ENCODE data around the gene CELF2. TPM values are rescaled to one million over a fixed set of nuclear protein-coding genes. Genes with fewer than 3 reads are reported as not detected.

The CELF2 gene
- total RNA-seq, 1 donor from 2014 or later: 11.0 TPM

DNA sequence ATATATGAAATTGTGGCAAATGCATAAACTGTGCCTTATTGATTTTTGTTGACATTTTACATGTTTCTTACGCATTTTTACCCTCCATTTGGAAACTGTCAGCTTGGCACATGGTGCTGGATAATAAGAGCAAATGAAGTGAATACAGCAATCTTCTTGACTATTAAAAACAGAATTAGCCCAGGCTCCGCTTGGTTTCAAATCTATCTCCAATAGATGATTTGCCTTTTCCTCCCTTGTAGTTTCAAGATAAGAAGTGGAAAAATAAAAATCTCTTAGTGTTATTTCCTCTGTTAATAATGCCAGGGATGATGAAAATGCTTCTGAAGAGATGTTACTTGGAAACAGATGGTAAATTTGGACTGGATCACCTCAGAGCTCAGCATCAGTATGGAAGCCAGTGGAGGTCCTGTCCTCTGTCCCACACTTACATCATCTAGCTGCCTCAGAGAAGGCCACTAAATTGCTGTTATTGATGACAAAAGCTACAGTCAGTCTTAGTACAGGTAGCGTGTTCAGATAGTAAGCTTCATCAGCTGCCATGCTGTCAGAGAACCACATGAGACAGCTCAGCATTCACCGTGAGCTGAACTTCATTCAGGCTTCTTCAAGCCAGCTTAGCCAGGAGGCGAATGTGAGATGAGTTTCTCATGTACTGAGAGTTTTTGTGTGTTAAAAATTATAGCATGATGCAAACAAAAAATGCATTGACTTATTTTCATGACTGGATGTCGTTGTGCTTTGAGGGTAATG, 246.8 kb downstream of the CELF2 start:
- no peak for DNase-seq (ENCODE audit: low read depth)
- no peak for TF ChIP-seq CTCF (conservative IDR thresholded peaks at IDR 0.05; ENCODE audit: low read depth, low read length)
- H3K4me3 ChIP-seq (ENCODE audit: low read depth, low read length): no peak overlapping the region

DNA sequence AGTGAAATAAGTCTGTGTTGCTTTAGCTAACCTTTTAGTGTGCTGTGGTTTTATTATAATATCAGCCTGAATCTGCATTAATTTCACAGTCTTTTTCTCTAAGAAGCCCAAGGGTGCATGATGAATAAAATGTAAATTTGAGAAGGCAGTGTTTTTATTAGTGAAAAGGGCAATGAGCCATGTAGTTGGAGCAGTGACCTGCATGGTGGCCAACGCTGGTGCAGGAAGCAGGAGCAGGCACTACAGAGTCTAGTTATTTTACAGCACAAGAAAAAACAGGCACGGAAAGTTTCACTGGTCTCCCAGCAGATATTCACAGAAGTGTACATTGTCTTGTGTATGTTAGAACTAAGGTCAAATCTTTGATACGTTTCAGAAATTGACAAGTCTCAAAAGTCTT, 247.8 kb downstream of the CELF2 start:
- TF ChIP-seq CTCF (conservative IDR thresholded peaks at IDR 0.05; ENCODE audit: low read depth, low read length): no peak
- H3K4me3 ChIP-seq (ENCODE audit: low read depth, low read length): no peak overlapping the region
- DNase-seq (ENCODE audit: low read depth): no peak

- TF ChIP-seq CTCF (conservative IDR thresholded peaks at IDR 0.05; ENCODE audit: low read depth, low read length): no peak
- no peak for DNase-seq (ENCODE audit: low read depth)
- H3K4me3 ChIP-seq (ENCODE audit: low read depth, low read length): no peak overlapping the region
These were observed 248.8 kb downstream of the CELF2 start for GRCh38 chr10:11266426-11266825.

DNA sequence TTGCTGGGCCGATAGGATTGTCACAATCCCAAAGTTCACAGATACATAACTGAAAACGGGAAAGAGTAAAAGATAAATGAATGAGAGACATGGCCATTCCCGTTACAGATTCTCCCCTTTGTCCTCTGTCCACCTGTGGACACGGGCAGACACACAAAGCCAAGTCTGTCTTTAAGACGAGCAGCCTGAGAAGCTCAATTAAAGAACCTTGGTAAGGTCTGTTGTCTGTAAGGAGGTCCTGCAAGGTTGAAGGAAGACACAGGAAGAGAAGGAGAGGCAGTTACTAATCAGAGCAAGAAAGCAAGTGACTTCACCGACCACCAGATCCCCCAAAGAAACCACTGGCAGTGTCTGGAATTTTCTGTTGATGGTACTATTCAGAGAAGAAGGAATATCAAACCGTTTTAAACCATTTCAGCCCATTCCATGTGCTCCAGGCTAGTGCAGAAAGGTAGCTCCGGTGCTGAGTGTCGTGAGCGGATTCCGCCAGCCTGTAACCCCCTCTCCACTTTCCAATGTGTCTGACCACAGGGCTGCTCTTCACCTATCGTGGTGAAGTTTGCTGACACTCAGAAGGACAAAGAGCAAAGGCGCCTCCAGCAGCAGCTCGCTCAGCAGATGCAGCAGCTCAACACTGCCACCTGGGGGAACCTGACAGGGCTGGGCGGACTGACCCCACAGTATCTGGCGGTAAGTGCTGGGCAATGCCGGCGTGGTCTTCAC, 252.6 kb downstream of the CELF2 start:
- DNase-seq (ENCODE audit: low read depth): peak; percentile 7
- H3K4me3 ChIP-seq (ENCODE audit: low read depth, low read length): no peak overlapping the region
- TF ChIP-seq CTCF (conservative IDR thresholded peaks at IDR 0.05; ENCODE audit: low read depth, low read length): peak; percentile 98

GRCh38 chr10:11270858-11271179, 253.1 kb downstream of the CELF2 start:
- no peak for TF ChIP-seq CTCF (conservative IDR thresholded peaks at IDR 0.05; ENCODE audit: low read depth, low read length)
- no peak for DNase-seq (ENCODE audit: low read depth)
- H3K4me3 ChIP-seq (ENCODE audit: low read depth, low read length): no peak overlapping the region

GRCh38 chr10:11272915-11273389, 255.3 kb downstream of the CELF2 start:
- no peak overlapping the region for H3K4me3 ChIP-seq (ENCODE audit: low read depth, low read length)
- no peak for TF ChIP-seq CTCF (conservative IDR thresholded peaks at IDR 0.05; ENCODE audit: low read depth, low read length)
- DNase-seq (ENCODE audit: low read depth): no peak

All from epithelial cell of proximal tubule (primary cell).